GM21619 (cell line): ENCODE results near the gene NPIPA1.
"Not testable (repeated sequence)": the region's sequence is repeated elsewhere in the genome, so short reads cannot be mapped to it uniquely, and the experiment has no call there.

Experiments
- ATAC-seq: cut with Tn5 transposase; IDR thresholded peaks from one replicate; pipeline ENCODE4 v1.9.1; 2021; ENCODE audit not compliant: unreplicated experiment

Gene NPIPA1

DNA sequence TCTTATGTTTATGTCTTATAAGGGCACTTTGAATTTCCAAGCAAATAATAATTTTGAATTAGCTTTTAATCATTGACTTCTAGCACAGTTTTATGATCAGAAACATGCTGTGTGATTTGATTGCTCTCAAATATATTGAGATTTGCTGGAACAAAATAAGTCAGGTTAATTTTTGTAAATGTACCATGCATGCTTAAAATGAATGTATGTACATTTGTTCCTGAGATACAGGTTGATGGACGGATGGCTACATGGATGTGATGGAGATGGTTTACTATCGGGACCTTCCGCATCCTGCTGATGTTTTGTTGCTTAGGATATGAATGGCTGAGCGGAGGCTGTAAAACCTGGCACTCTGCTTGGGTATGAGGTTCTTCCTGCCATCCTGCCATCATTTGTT, at the start of gene NPIPA1:
Gene NPIPA1 (plus strand): TSS at position 301 of the 400 bp plus-strand sequence. CDS start 0 bp downstream, at position 301.
- not testable (repeated sequence) for ATAC-seq

DNA sequence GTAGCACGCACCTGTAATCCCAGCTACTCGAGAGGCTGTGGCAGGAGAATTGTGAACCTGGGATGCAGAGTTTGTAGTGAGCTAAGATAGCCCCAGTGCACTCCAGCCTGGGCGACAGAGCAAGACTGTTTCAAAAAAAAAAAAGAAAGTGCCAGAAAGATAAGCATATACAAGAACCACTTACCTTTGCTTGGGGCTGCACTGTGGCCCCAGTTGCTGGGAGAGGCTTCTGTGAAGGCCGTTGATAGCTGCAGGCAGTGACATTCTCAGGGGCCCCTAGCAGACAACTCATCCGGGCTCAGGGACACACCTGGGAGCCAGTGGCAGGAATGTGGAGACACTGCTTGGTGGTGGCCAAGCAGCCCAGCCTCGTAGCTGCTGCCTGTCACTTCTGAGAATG, 45.1 kb upstream of the NPIPA1 start:
- ATAC-seq, result not testable (repeated sequence)

DNA sequence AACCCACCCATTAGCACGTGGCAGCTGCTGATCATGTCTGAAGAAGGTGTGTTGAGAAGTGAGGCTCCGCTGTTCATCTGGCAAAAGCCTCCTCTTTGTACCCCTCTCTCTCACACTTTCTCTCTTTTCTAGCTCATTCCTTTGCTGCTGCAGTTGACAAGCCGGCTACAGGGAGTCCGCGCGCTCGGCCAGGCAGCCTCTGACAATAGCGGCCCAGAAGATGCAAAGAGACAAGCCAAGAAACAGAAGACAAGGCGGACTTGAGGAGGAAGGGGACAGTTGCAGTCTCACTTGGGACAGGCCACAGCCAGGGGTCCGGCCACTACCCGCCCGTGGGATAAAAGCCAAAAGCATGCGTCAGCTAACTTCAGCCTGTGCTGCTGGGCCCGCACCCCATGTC, 41.9 kb upstream of the NPIPA1 start:
- not testable (repeated sequence) for ATAC-seq

DNA sequence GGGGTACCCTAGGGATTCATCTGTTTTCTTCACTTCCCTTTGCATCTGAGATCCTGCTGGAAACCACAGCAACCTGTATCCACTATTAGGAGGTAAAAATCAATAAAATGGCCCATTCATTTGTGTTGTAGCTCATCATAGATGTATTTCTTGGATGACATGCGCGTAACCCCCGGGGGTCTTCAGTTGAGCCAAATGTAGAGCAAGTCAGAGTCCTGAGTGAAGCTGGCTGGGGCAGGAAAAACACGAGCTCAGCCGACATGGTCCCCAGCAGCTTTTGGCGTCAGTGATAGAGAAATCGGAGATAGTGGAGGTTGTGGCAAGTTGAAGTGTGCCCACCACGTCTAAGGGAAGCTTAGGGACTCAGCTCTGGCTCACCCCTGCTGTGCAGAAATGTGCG, 41.2 kb upstream of the NPIPA1 start:
- ATAC-seq, result not testable (repeated sequence)

DNA sequence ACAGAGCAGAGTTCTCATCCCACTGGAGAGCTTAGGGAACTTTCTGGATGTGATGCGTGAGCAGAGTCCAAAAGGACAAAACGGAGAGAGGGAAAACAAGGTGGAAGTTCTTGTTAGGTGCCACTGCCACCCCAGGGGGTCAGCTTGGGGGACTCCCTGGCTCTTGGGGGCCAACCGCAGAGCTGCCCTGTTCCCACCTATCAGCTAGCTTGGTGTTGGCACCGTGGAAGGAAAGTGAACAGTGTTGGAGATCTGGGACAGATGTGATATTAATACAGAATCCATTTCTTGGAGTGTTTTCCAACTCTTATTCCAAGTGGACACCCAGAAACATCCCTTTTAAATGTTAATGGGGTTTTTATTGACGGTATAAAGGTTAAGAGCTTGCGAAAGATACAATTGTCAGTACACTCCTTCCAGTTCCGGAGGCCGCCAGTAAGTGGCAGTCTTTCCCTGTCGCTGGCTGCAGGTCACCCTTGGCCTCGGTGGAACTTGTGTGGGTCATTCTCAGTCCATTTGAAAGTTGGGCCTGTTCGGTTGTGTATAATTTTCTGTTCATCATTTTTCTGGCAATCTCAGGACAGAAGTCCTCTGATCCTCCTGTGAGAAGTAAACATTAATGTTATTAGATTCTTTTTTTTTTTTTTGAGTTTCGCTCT, 40.1 kb upstream of the NPIPA1 start:
- ATAC-seq, result not testable (repeated sequence)

DNA sequence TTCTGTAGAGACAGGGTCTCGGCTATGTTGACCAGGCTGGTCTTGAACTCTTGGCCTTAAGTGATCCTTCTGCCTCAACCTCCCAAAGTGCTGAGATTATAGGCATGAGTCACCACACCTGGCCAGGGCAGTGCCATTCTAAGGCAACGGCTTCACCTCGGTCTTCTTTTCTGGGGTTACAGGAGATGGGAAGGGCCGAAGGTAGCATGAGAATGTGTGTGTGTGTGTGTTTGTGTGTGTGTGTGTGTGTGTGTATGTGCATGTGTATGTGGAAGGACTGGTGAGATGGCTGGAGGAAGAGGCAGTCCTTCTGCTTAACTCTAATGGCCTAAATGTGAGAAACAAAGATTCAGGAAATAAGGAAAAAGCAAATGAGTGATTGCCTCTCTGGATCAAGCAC, 39.1 kb upstream of the NPIPA1 start:
- ATAC-seq, result not testable (repeated sequence)

DNA sequence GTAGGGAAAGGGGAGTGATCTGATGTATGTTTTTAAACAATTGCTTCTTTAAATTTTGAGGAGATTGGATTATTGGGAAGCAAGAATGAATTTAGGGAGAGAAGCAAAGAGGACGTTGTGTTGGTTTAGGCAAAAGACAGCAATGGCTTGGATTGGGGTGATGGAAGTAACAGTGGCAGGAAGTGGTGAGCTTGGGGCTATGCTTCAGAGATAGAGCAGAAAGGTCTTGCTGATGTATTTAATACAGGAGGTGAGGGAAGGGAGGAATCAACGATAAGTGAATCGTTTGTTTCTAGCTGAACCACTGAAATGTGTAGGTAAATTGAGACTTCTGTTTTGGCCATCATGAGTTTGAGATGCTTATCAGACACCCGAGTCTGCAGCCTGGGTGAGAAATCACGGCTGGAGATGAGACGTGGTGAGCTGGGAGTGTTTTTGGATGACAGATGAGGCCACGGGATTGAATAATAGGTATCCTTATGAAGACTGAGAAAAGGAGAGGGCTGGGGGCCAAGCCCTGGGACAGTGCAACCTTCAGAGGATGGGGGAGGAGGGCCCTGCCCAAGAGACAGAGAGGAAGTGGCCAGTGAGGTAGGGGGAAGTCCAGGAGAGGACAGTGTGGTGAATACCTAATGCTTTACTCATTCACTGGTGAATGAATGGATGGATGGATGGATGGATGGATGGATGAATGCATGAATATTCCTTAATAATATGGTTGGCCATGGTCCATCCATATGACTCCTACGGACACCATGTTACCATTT, 33.9 kb upstream of the NPIPA1 start:
- ATAC-seq, result peak; percentile 62

DNA sequence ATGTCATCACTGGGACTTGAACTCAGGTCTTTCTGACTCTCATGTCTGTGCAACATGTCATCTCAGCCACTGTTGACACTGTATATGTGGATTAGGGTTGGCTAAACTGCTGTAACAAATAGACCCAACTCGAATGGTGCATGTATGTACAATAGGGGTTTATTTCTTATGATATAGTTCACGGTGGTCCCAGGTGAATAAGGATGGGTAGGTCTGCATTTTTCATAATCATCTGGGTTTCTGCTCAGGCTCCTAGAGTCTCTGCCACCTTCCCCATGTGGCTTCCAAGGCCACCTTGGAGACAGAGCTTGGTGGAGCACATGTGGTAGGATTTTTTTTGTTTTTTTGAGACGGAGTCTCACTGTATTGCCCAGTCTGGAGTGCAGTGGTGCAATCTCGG, 27.5 kb upstream of the NPIPA1 start:
- not testable (repeated sequence) for ATAC-seq

DNA sequence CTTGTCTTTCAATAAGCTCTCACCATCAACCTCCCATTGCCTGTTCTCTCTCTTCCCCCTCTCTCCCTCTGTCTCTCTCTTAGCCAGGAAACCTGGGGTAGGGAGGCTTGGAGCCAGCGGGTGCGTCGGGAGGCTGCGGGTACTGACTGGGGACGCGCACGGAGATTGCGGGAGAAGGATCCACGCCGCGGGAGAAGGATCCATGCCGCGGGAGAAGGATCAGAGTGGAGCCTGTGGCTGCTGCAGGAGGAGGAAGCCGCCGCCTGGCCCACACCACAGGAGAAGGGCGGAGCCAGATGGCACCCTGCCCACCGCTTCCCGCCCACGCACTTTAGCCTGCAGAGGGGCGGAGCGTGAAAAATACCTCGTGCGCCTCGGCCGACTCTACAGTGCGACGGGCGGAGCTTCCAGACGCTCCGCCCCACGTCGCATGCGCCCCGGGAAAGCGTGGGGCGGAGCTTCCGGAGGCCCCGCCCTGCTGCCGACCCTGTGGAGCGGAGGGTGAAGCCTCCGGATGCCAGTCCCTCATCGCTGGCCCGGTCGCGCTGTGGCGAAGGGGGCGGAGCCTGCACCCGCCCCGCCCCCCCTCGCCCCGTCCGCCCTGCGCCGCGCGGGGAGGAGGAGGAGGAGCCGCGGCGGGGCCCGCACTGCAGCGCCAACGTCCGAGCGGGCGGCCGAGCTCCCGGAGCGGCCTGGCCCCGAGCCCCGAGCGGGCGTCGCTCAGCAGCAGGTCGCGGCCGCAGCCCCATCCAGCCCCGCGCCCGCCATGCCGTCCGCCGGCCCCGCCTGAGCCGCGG, 26.2 kb upstream of the NPIPA1 start:
- ATAC-seq, result not testable (repeated sequence)

DNA sequence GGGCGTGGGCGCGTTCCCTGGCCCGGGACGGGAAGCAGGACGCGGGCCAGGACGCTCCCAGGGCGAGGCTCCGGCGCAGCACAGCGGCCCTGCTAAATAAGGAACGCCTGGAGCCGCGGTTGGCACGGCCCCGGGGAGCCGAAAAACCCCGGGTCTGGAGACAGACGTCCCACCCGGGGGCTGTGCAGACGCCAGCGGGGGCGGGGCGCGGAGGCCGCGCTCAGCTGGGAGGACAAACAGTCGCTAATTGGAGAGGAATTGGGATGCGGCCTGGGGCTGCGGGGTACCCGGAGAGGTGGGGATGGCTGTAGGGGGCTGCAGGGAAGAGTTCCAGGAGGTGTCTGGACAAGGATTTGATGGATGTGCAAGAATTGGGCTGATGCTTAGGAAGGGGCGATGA, 25.3 kb upstream of the NPIPA1 start:
- ATAC-seq, result not testable (repeated sequence)

DNA sequence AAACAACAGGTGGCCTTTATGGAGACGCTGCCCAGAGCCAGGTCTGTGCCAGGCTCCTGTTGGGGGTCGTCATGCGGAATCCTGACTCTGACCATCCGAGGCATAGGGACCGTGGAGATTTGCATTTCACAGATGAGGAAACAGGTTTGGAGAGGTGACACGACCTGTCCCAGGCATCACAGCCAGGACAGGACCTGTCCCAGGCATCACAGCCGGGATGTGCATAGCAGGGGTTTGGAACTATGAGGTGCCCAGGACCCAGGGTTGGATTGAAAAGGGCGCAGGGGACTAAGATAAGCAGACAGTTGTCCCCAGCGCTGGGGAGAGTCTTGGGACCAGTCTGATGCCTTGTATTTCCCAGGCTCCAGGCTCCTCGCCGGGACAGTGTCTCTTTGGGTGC, 24.7 kb upstream of the NPIPA1 start:
- ATAC-seq, result not testable (repeated sequence)

DNA sequence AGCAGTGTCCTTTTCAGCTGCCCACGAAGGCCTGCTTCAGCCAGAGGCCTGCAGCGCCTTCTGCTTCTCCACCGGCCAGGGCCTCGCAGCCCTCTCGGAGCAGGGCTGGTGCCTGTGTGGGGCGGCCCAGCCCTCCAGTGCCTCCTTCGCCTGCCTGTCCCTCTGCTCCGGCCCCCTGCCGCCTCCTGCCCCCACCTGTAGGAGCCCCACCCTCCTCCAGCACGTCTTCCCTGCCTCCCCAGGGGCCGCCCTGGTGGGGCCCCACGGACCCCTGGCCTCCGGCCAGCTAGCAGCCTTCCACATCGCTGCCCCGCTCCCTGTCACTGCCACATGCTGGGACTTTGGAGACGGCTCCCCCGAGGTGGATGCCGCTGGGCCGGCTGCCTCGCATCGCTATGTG, 18.7 kb upstream of the NPIPA1 start:
- ATAC-seq, result not testable (repeated sequence)

DNA sequence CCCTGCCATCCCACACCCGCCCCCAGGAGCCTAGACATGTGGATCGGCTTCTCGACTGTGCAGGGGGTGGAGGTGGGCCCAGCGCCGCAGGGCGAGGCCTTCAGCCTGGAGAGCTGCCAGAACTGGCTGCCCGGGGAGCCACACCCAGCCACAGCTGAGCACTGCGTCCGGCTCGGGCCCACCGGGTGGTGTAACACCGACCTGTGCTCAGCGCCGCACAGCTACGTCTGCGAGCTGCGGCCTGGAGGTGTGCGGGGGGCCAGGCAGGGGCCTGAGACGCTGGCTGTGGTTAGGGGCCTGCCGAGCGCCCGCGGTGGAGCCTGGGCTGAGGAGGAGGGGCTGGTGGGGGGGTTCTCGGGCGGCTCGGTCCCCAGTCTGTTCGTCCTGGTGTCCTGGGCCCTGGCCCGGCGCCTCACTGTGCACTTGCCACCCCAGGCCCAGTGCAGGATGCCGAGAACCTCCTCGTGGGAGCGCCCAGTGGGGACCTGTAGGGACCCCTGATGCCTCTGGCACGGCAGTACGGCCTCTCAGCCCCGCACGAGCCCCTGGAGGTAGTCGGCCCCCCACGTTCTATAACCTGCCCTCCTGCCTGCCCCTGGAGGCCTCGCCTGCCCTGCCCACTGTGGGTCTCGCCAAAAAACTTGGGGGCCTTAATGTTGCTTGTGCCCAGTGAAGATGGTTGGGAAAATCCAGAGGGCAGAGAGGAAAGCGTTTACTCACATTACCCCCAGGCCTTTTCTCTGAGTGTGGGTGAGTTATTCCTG, 17.2 kb upstream of the NPIPA1 start:
- ATAC-seq, result not testable (repeated sequence)

DNA sequence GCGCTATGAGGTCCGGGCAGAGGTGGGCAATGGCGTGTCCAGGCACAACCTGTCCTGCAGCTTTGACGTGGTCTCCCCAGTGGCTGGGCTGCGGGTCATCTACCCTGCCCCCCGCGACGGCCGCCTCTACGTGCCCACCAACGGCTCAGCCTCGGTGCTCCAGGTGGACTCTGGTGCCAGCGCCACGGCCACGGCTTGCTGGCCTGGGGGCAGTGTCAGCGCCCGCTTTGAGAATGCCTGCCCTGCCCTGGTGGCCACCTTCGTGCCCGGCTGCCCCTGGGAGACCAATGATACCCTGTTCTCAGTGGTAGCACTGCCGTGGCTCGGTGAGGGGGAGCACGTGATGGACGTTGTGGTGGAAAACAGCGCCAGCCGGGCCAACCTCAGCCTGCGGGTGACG, 15.0 kb upstream of the NPIPA1 start:
- not testable (repeated sequence) for ATAC-seq

DNA sequence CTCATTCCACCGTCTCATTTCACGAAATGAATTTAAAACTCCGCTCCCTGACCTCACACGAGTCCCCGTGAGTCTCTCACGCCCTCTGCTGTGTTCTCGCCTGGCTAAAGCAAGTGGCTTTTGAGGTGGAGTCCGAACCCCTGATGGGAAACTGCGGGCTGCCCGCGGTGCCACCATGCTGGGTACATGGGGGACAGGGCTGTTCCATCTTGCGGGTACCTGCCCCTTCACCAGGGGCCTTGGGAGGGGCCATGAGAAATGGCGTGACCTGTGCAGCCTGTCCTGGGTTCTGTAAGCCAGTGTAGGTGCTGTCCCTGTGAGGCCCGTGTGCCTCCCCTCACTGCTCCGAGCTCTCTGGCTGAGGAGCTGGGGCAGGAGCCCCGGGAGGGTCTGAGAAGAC, 14.3 kb upstream of the NPIPA1 start:
- ATAC-seq, result not testable (repeated sequence)

DNA sequence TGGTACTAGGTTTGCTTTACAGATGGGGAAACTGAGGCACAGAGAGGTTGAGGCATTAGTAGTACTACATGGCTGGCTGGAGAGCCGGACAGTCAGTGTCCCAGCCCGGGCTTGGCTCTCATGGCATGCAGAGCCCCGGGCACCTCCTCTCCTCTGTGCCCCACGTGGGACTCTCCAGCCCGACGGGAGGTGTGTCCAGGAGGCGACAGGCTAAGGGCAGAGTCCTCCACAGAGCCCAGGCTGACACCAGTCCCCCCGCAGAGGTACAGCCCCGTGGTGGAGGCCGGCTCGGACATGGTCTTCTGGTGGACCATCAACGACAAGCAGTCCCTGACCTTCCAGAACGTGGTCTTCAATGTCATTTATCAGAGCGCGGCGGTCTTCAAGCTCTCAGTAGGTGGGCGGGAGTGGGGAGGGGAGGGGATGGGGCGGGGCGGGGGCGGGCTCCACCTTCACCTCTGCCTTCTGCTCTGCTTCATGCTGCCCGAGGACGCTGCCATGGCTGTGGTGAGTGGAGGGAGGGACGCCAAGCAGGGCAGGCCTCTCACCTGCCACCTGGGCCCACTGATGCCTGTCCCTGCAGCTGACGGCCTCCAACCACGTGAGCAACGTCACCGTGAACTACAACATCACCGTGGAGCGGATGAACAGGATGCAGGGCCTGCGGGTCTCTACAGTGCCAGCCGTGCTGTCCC, 13.7 kb upstream of the NPIPA1 start:
- ATAC-seq, result not testable (repeated sequence)

DNA sequence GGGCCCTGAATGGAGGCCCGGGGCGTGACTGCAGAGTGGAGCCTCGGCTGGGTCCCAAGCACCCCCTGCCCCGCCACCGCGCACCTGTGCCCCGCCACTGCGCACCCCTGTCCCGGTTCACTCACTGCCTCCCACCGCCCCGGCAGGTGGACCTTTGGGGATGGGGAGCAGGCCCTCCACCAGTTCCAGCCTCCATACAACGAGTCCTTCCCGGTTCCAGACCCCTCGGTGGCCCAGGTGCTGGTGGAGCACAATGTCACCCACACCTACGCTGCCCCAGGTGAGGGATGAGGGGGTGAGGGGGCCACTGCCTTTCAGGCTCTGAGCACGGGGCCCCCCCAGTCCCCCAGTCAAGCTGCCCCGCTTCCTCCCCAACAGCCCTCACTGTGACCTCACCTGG, 12.9 kb upstream of the NPIPA1 start:
- not testable (repeated sequence) for ATAC-seq

DNA sequence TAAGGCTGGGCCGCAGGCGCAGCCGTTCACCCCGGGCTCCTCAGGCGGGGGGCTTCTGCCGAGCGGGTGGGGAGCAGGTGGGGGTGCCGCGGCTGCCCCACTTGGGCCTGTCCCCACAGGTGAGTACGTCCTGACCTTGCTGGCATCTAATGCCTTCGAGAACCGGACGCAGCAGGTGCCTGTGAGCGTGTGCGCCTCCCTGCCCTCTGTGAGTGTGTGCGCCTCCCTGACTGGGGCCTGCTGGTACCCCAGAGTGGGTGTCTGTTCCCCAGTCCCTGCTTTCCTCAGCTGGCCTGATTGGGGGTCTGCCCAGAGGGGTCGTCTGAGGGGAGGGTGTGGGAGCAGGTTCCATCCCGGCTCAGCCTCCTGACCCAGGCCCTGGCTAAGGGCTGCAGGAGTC, 12.3 kb upstream of the NPIPA1 start:
- not testable (repeated sequence) for ATAC-seq

DNA sequence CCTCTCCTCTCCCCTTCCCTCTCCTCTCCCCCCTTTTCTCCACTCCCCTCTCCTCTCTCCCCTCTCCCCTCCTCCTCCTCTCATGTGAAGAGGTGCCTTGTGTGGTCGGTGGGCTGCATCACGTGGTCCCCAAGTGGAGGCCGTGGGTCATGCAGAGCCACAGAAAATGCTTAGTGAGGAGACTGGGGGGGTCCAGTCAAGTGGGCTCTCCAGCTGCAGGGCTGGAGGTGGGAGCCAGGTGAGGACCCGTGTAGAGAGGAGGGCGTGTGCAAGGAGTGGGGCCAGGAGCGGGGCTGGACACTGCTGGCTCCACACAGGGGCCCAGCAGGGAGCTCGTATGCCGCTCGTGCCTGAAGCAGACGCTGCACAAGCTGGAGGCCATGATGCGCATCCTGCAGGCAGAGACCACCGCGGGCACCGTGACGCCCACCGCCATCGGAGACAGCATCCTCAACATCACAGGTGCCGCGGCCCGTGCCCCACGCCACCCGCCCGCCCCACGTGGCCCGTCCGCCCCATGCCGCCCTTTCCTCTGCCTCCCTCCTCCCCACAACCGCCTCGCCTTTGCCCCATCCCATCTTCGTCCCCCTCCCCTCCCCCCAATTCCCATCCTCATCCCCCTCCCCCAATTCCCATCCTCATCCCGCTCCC, 9.1 kb upstream of the NPIPA1 start:
- ATAC-seq, result not testable (repeated sequence)

DNA sequence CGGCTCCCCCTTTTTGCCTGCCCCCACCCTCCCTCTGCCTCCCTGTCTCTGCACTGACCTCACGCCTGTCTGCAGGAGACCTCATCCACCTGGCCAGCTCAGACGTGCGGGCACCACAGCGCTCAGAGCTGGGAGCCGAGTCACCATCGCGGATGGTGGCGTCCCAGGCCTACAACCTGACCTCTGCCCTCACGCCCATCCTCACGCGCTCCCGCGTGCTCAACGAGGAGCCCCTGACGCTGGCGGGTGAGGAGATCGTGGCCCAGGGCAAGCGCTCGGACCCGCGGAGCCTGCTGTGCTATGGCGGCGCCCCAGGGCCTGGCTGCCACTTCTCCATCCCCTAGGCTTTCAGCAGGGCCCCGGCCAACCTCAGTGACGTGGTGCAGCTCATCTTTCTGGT, 8.1 kb upstream of the NPIPA1 start:
- ATAC-seq, result not testable (repeated sequence)
